SK-N-SH treated with all-trans-retinoic acid at 6 μM for 48 hours (cell line): ENCODE results near the gene DFFA.

Experiments
- ATAC-seq: fragments of 200-7000 bp; cut with Tn5 transposase; 3 replicates; pipeline ENCODE4 v1.9.1; 2020; ENCODE audit warnings: mild to moderate bottlenecking, moderate library complexity
- ARNTL ChIP-seq: fragments of 450-650 bp; formaldehyde crosslinking; IDR thresholded peaks from 2 replicates; pipeline ENCODE4 v1.5.0; 2020; ENCODE audit warnings: low read depth, mild to moderate bottlenecking, moderate library complexity, borderline replicate concordance
- BACH2 ChIP-seq: fragments of 250-450 bp; sonication (Bioruptor Pico); IDR thresholded peaks from 2 replicates; pipeline ENCODE4 v1.9.0; 2021; ENCODE audit warnings: mild to moderate bottlenecking, borderline replicate concordance
- CREB5 ChIP-seq: fragments of 250-450 bp; sonication (Bioruptor Pico); IDR thresholded peaks from 2 replicates; pipeline ENCODE4 v1.5.1; 2020; ENCODE audit warnings: low read depth, mild to moderate bottlenecking, moderate library complexity
- CSDC2 ChIP-seq: fragments of 250-450 bp; sonication (Bioruptor Pico); IDR thresholded peaks from 2 replicates; pipeline ENCODE4 v1.5.0; 2020; ENCODE audit warnings: mild to moderate bottlenecking, moderate library complexity
- CSRNP3 ChIP-seq: fragments of 250-450 bp; sonication (Bioruptor Pico); IDR thresholded peaks from 2 replicates; pipeline ENCODE4 v1.5.1; 2021; ENCODE audit warnings: mild to moderate bottlenecking, moderate library complexity
- ESRRG ChIP-seq: fragments of 250-450 bp; sonication (Bioruptor Pico); IDR thresholded peaks from 2 replicates; pipeline ENCODE4 v1.6.1; 2021; ENCODE audit warnings: mild to moderate bottlenecking
- GLIS3 ChIP-seq: fragments of 250-450 bp; sonication (Bioruptor Pico); IDR thresholded peaks from 2 replicates; pipeline ENCODE4 v1.5.0; 2020; ENCODE audit warnings: mild to moderate bottlenecking, moderate library complexity
- OSR1 ChIP-seq: fragments of 250-450 bp; sonication (Bioruptor Pico); IDR thresholded peaks from 2 replicates; pipeline ENCODE4 v1.8.0; 2022; ENCODE audit warnings: moderate library complexity, mild to moderate bottlenecking, inconsistent platforms
- PATZ1 ChIP-seq: fragments of 250-450 bp; sonication (Bioruptor Pico); IDR thresholded peaks from 2 replicates; pipeline ENCODE4 v1.8.0; 2020; ENCODE audit warnings: mild to moderate bottlenecking, moderate library complexity, borderline replicate concordance
- PPARA ChIP-seq: fragments of 250-450 bp; sonication (Bioruptor Pico); IDR thresholded peaks from 2 replicates; pipeline ENCODE4 v1.5.0; 2020; ENCODE audit warnings: mild to moderate bottlenecking, borderline replicate concordance
- RARB ChIP-seq: fragments of 250-450 bp; sonication (Bioruptor Pico); IDR thresholded peaks from 2 replicates; pipeline ENCODE4 v1.8.0; 2021; ENCODE audit warnings: mild to moderate bottlenecking, moderate library complexity
- SNAI2 ChIP-seq: fragments of 250-450 bp; sonication (Bioruptor Pico); IDR thresholded peaks from 2 replicates; pipeline ENCODE4 v1.5.0; 2020; ENCODE audit warnings: mild to moderate bottlenecking, moderate library complexity
- TCF4 ChIP-seq: fragments of 250-450 bp; sonication (Bioruptor Pico); IDR thresholded peaks from 2 replicates; pipeline ENCODE4 v1.8.0; 2021; ENCODE audit warnings: mild to moderate bottlenecking, moderate library complexity, borderline replicate concordance
- TOX ChIP-seq: fragments of 250-450 bp; sonication (Bioruptor Pico); IDR thresholded peaks from 2 replicates; pipeline ENCODE4 v1.8.0; 2021; ENCODE audit warnings: mild to moderate bottlenecking, moderate library complexity, borderline replicate concordance
- TSHZ2 ChIP-seq: fragments of 250-450 bp; sonication (Bioruptor Pico); IDR thresholded peaks from 2 replicates; pipeline ENCODE4 v1.5.0; 2020; ENCODE audit warnings: mild to moderate bottlenecking, moderate library complexity
- ZC3H10 ChIP-seq: fragments of 250-450 bp; sonication (Bioruptor Pico); IDR thresholded peaks from 2 replicates; pipeline ENCODE4 v1.5.1; 2021; ENCODE audit warnings: mild to moderate bottlenecking, moderate library complexity
- ZFP3 ChIP-seq: fragments of 250-450 bp; sonication (Bioruptor Pico); IDR thresholded peaks from 2 replicates; pipeline ENCODE4 v1.5.0; 2020; ENCODE audit warnings: mild to moderate bottlenecking, moderate library complexity
- ZFP30 ChIP-seq: fragments of 450-650 bp; formaldehyde crosslinking; IDR thresholded peaks from 2 replicates; pipeline ENCODE4 v1.5.0; 2022; ENCODE audit warnings: mild to moderate bottlenecking, moderate library complexity
- ZNF565 ChIP-seq: fragments of 450-650 bp; formaldehyde crosslinking; conservative IDR thresholded peaks from 2 replicates; pipeline ENCODE4 v1.5.0; 2020; ENCODE audit warnings: low read depth, mild to moderate bottlenecking, moderate library complexity
- ZNF70 ChIP-seq: fragments of 450-650 bp; formaldehyde crosslinking; IDR thresholded peaks from 2 replicates; pipeline ENCODE4 v1.5.0; 2020; ENCODE audit warnings: mild to moderate bottlenecking, moderate library complexity
- ZNF8 ChIP-seq: fragments of 450-650 bp; formaldehyde crosslinking; IDR thresholded peaks from 2 replicates; pipeline ENCODE4 v1.5.0; 2020; ENCODE audit warnings: mild to moderate bottlenecking, moderate library complexity

DFFA gene

GRCh38 chr1:10515301-10515975, 43.1 kb upstream of the DFFA start:
- TF ChIP-seq ZC3H10 (CRISPR knock-in tag) (no peak), ZFP3 (CRISPR knock-in tag) (no peak), BACH2 (CRISPR knock-in tag) (no peak), PATZ1 (CRISPR knock-in tag) (no peak), SNAI2 (no peak), CSRNP3 (CRISPR knock-in tag) (no peak), GLIS3 (no peak), CSDC2 (no peak), CREB5 (no peak), TOX (no peak), TSHZ2 (CRISPR knock-in tag) (no peak), PPARA (CRISPR knock-in tag) (no peak), ZFP30 (CRISPR knock-in tag) (no peak), ESRRG (no peak), TCF4 (CRISPR knock-in tag) (no peak), ZNF565 (CRISPR knock-in tag) (no peak), RARB (no peak), ZNF70 (no peak), ZNF8 (CRISPR knock-in tag) (no peak)
- ATAC-seq = no peak

GRCh38 chr1:10514490-10515235, 42.3 kb upstream of the DFFA start:
- peak; percentile 42; the same call in 2 of the 3 replicates for ATAC-seq

GRCh38 chr1:10513199-10513598, 40.9 kb upstream of the DFFA start:
- no peak for TF ChIP-seq GLIS3
- TF ChIP-seq TSHZ2 (CRISPR knock-in tag) = no peak
- no peak for TF ChIP-seq PATZ1 (CRISPR knock-in tag)
- no peak for TF ChIP-seq ZNF8 (CRISPR knock-in tag)
- no peak for TF ChIP-seq ZNF565 (CRISPR knock-in tag)
- TF ChIP-seq BACH2 (CRISPR knock-in tag) = no peak
- no peak for TF ChIP-seq ZFP30 (CRISPR knock-in tag)
- no peak for TF ChIP-seq CREB5
- TF ChIP-seq ESRRG = no peak
- no peak for TF ChIP-seq PPARA (CRISPR knock-in tag)
- TF ChIP-seq CSDC2 = no peak
- no peak for TF ChIP-seq OSR1 (CRISPR knock-in tag)
- no peak for TF ChIP-seq SNAI2
- TF ChIP-seq ARNTL (CRISPR knock-in tag) = no peak
- no peak for TF ChIP-seq ZC3H10 (CRISPR knock-in tag)
- no peak for TF ChIP-seq ZFP3 (CRISPR knock-in tag)
- TF ChIP-seq RARB = no peak
- TF ChIP-seq TCF4 (CRISPR knock-in tag) = no peak
- no peak for TF ChIP-seq TOX
- TF ChIP-seq ZNF70 = no peak
- TF ChIP-seq, all 23 proteins: peak for 0
- no peak for ATAC-seq

More at GRCh38 chr1:10514490-10515235, 42.3 kb upstream of the DFFA start:
- TF ChIP-seq OSR1 (CRISPR knock-in tag) (no peak), CSDC2 (no peak)
